ENCODE results near the gene KLHDC1.

DNA sequence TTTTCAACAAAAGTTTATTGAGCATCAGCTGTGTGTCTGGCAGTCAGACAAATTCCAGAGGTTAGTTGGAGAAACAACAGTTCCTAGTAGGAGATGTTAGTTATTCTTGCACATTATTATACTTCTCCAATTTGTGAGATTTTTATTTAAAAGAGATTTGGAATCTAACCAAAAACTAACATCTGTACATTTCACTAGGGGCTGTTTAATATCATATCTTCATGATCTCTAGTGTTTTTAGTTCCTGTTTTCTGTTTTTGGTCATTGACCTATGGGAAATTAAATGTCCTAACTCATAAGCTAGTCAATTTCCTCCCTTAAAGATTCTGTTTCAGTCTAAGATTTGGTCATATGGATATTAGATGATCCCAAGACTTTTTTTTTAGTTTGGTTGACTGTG lies 40.9 kb downstream of the KLHDC1 start:
- TF ChIP-seq, protein P1, sequence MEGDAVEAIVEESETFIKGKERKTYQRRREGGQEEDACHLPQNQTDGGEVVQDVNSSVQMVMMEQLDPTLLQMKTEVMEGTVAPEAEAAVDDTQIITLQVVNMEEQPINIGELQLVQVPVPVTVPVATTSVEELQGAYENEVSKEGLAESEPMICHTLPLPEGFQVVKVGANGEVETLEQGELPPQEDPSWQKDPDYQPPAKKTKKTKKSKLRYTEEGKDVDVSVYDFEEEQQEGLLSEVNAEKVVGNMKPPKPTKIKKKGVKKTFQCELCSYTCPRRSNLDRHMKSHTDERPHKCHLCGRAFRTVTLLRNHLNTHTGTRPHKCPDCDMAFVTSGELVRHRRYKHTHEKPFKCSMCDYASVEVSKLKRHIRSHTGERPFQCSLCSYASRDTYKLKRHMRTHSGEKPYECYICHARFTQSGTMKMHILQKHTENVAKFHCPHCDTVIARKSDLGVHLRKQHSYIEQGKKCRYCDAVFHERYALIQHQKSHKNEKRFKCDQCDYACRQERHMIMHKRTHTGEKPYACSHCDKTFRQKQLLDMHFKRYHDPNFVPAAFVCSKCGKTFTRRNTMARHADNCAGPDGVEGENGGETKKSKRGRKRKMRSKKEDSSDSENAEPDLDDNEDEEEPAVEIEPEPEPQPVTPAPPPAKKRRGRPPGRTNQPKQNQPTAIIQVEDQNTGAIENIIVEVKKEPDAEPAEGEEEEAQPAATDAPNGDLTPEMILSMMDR (IDR thresholded peaks at IDR 0.05) = no peak
- no peak for TF ChIP-seq POLR2A (IDR thresholded peaks at IDR 0.05)

All from adrenal gland (tissue), 5 donors.